ENCODE results near the gene COPS3.
A peak's percentile ranks its signal among the peaks of the same experiment; 100 is the strongest.

Gene COPS3

DNA sequence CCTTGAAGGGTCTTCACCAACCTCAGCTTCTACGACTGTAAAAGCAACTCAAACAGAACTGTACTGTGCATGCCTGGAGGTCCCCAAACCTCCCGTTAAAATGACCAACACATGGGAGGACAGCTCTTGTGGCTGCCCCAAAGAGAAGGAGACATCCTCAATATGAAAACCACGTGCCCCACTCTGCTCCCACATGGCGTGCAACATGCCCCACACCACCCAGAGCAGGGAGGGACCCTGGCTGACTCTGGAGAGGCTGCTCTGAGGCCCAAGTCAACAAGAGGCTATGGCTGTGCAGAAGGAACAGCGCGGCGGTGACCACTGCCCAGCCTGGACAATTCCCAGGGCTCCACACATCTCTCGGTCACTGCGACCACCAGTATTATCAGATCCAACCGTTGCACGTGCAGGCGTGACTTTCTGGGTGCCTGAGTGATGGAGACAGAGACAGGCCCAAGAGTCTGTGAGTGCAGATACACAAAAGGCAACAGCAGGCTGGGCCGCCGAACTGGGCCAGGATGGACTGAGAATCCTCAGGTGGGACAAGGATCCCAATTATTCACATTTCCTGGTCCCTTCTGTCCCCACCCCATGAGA, 76.3 kb downstream of the COPS3 start:
- H3K27ac ChIP-seq (ENCODE audit: low read length), result no peak overlapping the region
- peaks cover 9% of the 10 kb centered on the region for H3K36me3 ChIP-seq (ENCODE audit: insufficient read depth, low read length)
- ATAC-seq (ENCODE audit: insufficient read depth, low read depth), result no peak
- H3K9ac ChIP-seq (ENCODE audit: low read depth, low read length), result peak overlapping the region; percentile 70
- DNase-seq, result no peak
- H3K79me2 ChIP-seq (ENCODE audit: insufficient read depth, low read length), result peaks cover 8% of the 10 kb centered on the region; the same call in 1 of the 2 replicates
- no peak overlapping the region for H2AFZ ChIP-seq (ENCODE audit: low read depth, low read length)
- H3K27me3 ChIP-seq (ENCODE audit: insufficient read depth, low read length, poor library complexity), result no peaks in the 10 kb centered on the region
- H3K9me3 ChIP-seq (ENCODE audit: insufficient read depth, low read length, severe bottlenecking), result no peaks in the 10 kb centered on the region
- H3K4me1 ChIP-seq (ENCODE audit: insufficient read depth, low read length), result peaks cover 32% of the 10 kb centered on the region
- H3K4me2 ChIP-seq (ENCODE audit: insufficient read depth, low read length), result peak overlapping the region; percentile 91
- peaks cover 26% of the 10 kb centered on the region; the same call in 1 of the 2 replicates for H4K20me1 ChIP-seq (ENCODE audit: insufficient read depth, low read length)
- TF ChIP-seq EZH2 (IDR thresholded peaks at IDR 0.05; ENCODE audit: borderline replicate concordance, low read depth, low read length, severe bottlenecking), result no peak
- TF ChIP-seq, protein P1, sequence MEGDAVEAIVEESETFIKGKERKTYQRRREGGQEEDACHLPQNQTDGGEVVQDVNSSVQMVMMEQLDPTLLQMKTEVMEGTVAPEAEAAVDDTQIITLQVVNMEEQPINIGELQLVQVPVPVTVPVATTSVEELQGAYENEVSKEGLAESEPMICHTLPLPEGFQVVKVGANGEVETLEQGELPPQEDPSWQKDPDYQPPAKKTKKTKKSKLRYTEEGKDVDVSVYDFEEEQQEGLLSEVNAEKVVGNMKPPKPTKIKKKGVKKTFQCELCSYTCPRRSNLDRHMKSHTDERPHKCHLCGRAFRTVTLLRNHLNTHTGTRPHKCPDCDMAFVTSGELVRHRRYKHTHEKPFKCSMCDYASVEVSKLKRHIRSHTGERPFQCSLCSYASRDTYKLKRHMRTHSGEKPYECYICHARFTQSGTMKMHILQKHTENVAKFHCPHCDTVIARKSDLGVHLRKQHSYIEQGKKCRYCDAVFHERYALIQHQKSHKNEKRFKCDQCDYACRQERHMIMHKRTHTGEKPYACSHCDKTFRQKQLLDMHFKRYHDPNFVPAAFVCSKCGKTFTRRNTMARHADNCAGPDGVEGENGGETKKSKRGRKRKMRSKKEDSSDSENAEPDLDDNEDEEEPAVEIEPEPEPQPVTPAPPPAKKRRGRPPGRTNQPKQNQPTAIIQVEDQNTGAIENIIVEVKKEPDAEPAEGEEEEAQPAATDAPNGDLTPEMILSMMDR (IDR thresholded peaks at IDR 0.05; ENCODE audit: borderline replicate concordance, extremely low read depth, low read length, poor library complexity, severe bottlenecking), result no peak
- H3K4me3 ChIP-seq (ENCODE audit: low read depth in 1 of 2, low read length in 2 of 2), result peak overlapping the region; percentile 37 to 62; a peak in 3 of 4 replicates

DNA sequence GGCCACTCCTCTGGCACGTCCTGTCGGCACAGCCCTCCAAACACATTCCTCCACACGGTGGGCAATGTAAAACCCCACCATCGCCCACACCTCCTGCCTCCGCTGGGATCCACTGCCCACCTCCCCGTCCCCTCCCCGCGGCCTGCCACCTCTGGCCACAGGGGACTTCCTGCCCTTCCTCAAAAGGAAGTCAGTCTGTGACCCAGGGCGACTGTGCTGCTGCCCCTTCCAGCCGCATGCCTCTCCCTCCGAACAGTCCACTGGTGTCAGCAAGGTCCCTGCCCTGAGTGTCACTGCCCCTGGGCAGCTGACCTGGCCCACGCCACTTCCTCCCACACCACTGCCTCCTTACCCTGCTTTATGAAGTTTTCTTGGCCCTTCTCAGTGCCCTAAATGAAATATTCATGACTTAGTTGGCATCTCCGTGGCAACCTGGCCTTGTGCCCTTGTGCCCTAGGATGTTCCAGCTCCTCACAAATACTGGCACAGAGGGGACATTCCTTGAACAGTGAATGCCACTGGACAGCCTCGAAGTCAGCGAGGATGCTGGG, 76.9 kb downstream of the COPS3 start:
- peaks cover 9% of the 10 kb centered on the region for H3K36me3 ChIP-seq (ENCODE audit: insufficient read depth, low read length)
- H3K4me1 ChIP-seq (ENCODE audit: insufficient read depth, low read length), result peaks cover 32% of the 10 kb centered on the region
- peaks cover 8% of the 10 kb centered on the region; the same call in 1 of the 2 replicates for H3K79me2 ChIP-seq (ENCODE audit: insufficient read depth, low read length)
- ATAC-seq (ENCODE audit: insufficient read depth, low read depth) (no peak), DNase-seq (no peak)
- no peak overlapping the region for H2AFZ ChIP-seq (ENCODE audit: low read depth, low read length)
- no peaks in the 10 kb centered on the region for H3K27me3 ChIP-seq (ENCODE audit: insufficient read depth, low read length, poor library complexity)
- peak overlapping the region in 1 of 2 experiments; percentile 62; a peak in 1 of 4 replicates for H3K4me3 ChIP-seq (ENCODE audit: low read depth in 1 of 2, low read length in 2 of 2)
- H3K4me2 ChIP-seq (ENCODE audit: insufficient read depth, low read length), result peak overlapping the region; percentile 91
- H3K9ac ChIP-seq (ENCODE audit: low read depth, low read length), result peak overlapping the region; percentile 70
- no peaks in the 10 kb centered on the region for H3K9me3 ChIP-seq (ENCODE audit: insufficient read depth, low read length, severe bottlenecking)
- no peak overlapping the region for H3K27ac ChIP-seq (ENCODE audit: low read length)
- TF ChIP-seq, protein P1 (IDR thresholded peaks at IDR 0.05; ENCODE audit: borderline replicate concordance, extremely low read depth, low read length, poor library complexity, severe bottlenecking), result no peak
- no peak for TF ChIP-seq EZH2 (IDR thresholded peaks at IDR 0.05; ENCODE audit: borderline replicate concordance, low read depth, low read length, severe bottlenecking)
- H4K20me1 ChIP-seq (ENCODE audit: insufficient read depth, low read length), result peaks cover 26% of the 10 kb centered on the region; the same call in 1 of the 2 replicates

DNA sequence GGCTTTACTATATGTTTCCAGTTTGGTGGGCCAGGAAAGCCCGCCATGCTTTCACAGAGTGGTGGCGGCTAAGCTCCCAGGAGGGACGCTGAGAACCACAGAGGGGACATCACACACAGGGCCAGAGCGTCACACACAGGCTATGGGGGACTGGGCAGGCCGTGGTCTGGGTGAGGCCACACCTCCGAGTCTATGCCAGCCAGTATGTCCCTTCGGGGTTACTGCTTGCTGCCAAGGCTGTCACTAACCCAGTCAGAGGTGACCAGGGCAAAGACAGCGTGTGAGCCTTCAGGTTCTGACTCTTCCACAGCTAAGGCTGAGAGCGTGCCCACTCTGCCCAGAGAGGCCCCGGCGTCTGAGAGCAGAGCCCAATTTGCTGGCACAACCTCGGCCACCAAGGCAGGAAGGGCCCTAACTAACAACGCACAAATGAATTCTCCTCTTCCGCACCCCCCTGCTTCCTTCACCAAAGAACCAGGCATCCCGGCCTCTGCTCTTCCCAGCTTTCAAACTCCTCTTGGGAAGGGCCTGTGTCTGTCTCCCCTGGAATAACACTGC, 77.8 kb downstream of the COPS3 start:
- Histone ChIP-seq H3K27ac (ENCODE audit: low read length) (no peak overlapping the region), H3K79me2 (ENCODE audit: insufficient read depth, low read length) (peaks cover 8% of the 10 kb centered on the region; the same call in 1 of the 2 replicates), H3K4me2 (ENCODE audit: insufficient read depth, low read length) (no peak overlapping the region), H3K9me3 (ENCODE audit: insufficient read depth, low read length, severe bottlenecking) (no peaks in the 10 kb centered on the region), H3K4me3 (ENCODE audit: low read depth in 1 of 2, low read length in 2 of 2) (no peak overlapping the region), H3K9ac (ENCODE audit: low read depth, low read length) (no peak overlapping the region), H2AFZ (ENCODE audit: low read depth, low read length) (no peak overlapping the region), H3K36me3 (ENCODE audit: insufficient read depth, low read length) (peaks cover 9% of the 10 kb centered on the region), H3K4me1 (ENCODE audit: insufficient read depth, low read length) (peaks cover 32% of the 10 kb centered on the region), H3K27me3 (ENCODE audit: insufficient read depth, low read length, poor library complexity) (no peaks in the 10 kb centered on the region), H4K20me1 (ENCODE audit: insufficient read depth, low read length) (peaks cover 26% of the 10 kb centered on the region; the same call in 1 of the 2 replicates)
- DNase-seq (no peak), ATAC-seq (ENCODE audit: insufficient read depth, low read depth) (no peak)
- TF ChIP-seq, protein P1 (IDR thresholded peaks at IDR 0.05; ENCODE audit: borderline replicate concordance, extremely low read depth, low read length, poor library complexity, severe bottlenecking), result no peak
- TF ChIP-seq EZH2 (IDR thresholded peaks at IDR 0.05; ENCODE audit: borderline replicate concordance, low read depth, low read length, severe bottlenecking), result no peak

Data from DND-41 (cell line).